HepG2 (cell line): ENCODE data around the gene FTL. TPM values are rescaled to one million over a fixed set of nuclear protein-coding genes. Genes with fewer than 3 reads are reported as not detected.
A peak's percentile ranks its signal among the peaks of the same experiment; 100 is the strongest.

ENCODE experiments used
- ATF4 ChIP-seq, 2 experiments: fragments of 450-650 bp in 1 of 2; sonication (generic) in 1 of 2; formaldehyde crosslinking; IDR thresholded peaks; 2 replicates each; pipeline versions ENCODE4 v1.5.0 to v1.8.0; 2020 to 2022; ENCODE audit warnings: mild to moderate bottlenecking in 1 of 2, missing genetic modification reagents in 1 of 2
- DR1 ChIP-seq: sonication (generic); formaldehyde crosslinking; IDR thresholded peaks from 2 replicates; pipeline ENCODE4 v1.8.0; 2021; ENCODE audit warnings: mild to moderate bottlenecking, missing genetic modification reagents, inconsistent platforms
- JUNB ChIP-seq: sonication (generic); formaldehyde crosslinking; IDR thresholded peaks from 2 replicates; pipeline ENCODE4 v1.8.0; 2022; ENCODE audit warnings: missing genetic modification reagents, mild to moderate bottlenecking, borderline replicate concordance
- KIAA2018 ChIP-seq: sonication (generic); formaldehyde crosslinking; IDR thresholded peaks from 2 replicates; pipeline ENCODE4 v1.5.0; 2020; ENCODE audit warnings: mild to moderate bottlenecking, missing genetic modification reagents, borderline replicate concordance
- MTF2 ChIP-seq: sonication (generic); formaldehyde crosslinking; IDR thresholded peaks from 2 replicates; pipeline ENCODE4 v1.5.0; 2020; ENCODE audit warnings: missing genetic modification reagents, borderline replicate concordance
- NBN ChIP-seq: fragments of 450-650 bp; conservative IDR thresholded peaks from 2 replicates; pipeline ENCODE4 v1.6.1; 2017
- SALL1 ChIP-seq: sonication (generic); formaldehyde crosslinking; IDR thresholded peaks from 2 replicates; pipeline ENCODE4 v1.8.0; 2022; ENCODE audit warnings: mild to moderate bottlenecking, missing genetic modification reagents
- SP1 ChIP-seq, 2 experiments: fragments of 450-650 bp in 1 of 2; sonication (generic) in 1 of 2; formaldehyde crosslinking in 1 of 2; IDR thresholded peaks; 2 replicates each; pipeline versions ENCODE4 v1.4.0 to v1.6.1; 2016 to 2020; ENCODE audit warnings: missing genetic modification reagents in 1 of 2
- SRSF4 ChIP-seq: fragments of 200-400 bp; formaldehyde crosslinking; IDR thresholded peaks from one replicate; pipeline ENCODE4 v1.6.1; 2018; ENCODE audit warnings: mild to moderate bottlenecking, low read depth, low read length, moderate library complexity; ENCODE audit not compliant: poor library complexity, severe bottlenecking
- SUZ12 ChIP-seq: fragments of 150-350 bp; IDR thresholded peaks from 2 replicates; pipeline ENCODE4 v1.6.1; 2014; ENCODE audit warnings: low read depth, low read length
- TBL1XR1 ChIP-seq: fragments of 150-350 bp; IDR thresholded peaks from 2 replicates; pipeline ENCODE4 v1.6.1; 2014; ENCODE audit warnings: borderline replicate concordance, low read length; ENCODE audit not compliant: partially characterized antibody
- TMF1 ChIP-seq: sonication (generic); formaldehyde crosslinking; IDR thresholded peaks from 2 replicates; pipeline ENCODE4 v1.8.1; 2022; ENCODE audit warnings: low read depth, missing genetic modification reagents
- ZBTB8A ChIP-seq: sonication (generic); formaldehyde crosslinking; IDR thresholded peaks from 2 replicates; pipeline ENCODE4 v1.4.0; 2020; ENCODE audit warnings: mild to moderate bottlenecking, low read depth, missing genetic modification reagents, borderline replicate concordance
- ZNF329 ChIP-seq: sonication (generic); formaldehyde crosslinking; IDR thresholded peaks from 2 replicates; pipeline ENCODE4 v1.9.0; 2021; ENCODE audit warnings: low read depth, mild to moderate bottlenecking, missing genetic modification reagents
- ZNF337 ChIP-seq: sonication (generic); formaldehyde crosslinking; IDR thresholded peaks from 2 replicates; pipeline ENCODE4 v1.5.1; 2020; ENCODE audit warnings: missing genetic modification reagents, low read depth, mild to moderate bottlenecking, borderline replicate concordance
- ZNF44 ChIP-seq: sonication (generic); formaldehyde crosslinking; IDR thresholded peaks from 2 replicates; pipeline ENCODE4 v1.5.1; 2020; ENCODE audit warnings: mild to moderate bottlenecking, missing genetic modification reagents
- ZNF749 ChIP-seq: sonication (generic); formaldehyde crosslinking; IDR thresholded peaks from 2 replicates; pipeline ENCODE4 v1.8.0; 2022; ENCODE audit warnings: mild to moderate bottlenecking, missing genetic modification reagents, moderate library complexity, borderline replicate concordance
- ZNF784 ChIP-seq: sonication (generic); formaldehyde crosslinking; IDR thresholded peaks from 2 replicates; pipeline ENCODE4 v1.5.1; 2020; ENCODE audit warnings: missing genetic modification reagents, mild to moderate bottlenecking, borderline replicate concordance
- ZNF839 ChIP-seq: sonication (generic); formaldehyde crosslinking; IDR thresholded peaks from 2 replicates; pipeline ENCODE4 v1.4.0; 2020; ENCODE audit warnings: missing genetic modification reagents, mild to moderate bottlenecking, borderline replicate concordance
- ZNF878 ChIP-seq: sonication (generic); formaldehyde crosslinking; IDR thresholded peaks from 2 replicates; pipeline ENCODE4 v1.8.1; 2023; ENCODE audit warnings: mild to moderate bottlenecking, missing genetic modification reagents, moderate library complexity
- ZNF879 ChIP-seq: sonication (generic); formaldehyde crosslinking; IDR thresholded peaks from 2 replicates; pipeline ENCODE4 v1.8.1; 2023; ENCODE audit warnings: missing genetic modification reagents
- polyA plus RNA-seq, 8 experiments: library from polyadenylated mRNA; depleted of rRNA in 3 of 8; stranded (reverse) in 7 of 8; unstranded in 1 of 8; fragments of >200 nt; fragmentation: Illumina TruSeq in 4 of 8; extraction: Trizol in 4 of 8; gene quantifications; 2 replicates each; pipeline versions ENCODE4 v1.2.1 to v1.2.3, GENCODE V29; 2011 to 2016; ENCODE audit warnings: low read depth in 4 of 8, missing spikeins in 1 of 8, mixed read lengths in 1 of 8; ENCODE audit not compliant: insufficient read depth in 1 of 8
- total RNA-seq, 5 experiments: library from RNA; depleted of rRNA; stranded (reverse); fragments of >200 nt; fragmentation: Illumina TruSeq; extraction: Trizol; gene quantifications; 2 replicates each; pipeline ENCODE4 v1.2.3, GENCODE V29; 2016; ENCODE audit warnings: low read depth in 1 of 5

FTL gene
- total and polyA plus RNA-seq, 2 of the 13 experiments (the other 11 are each of a cell fraction or from before 2014, with no cell fraction given) = 2,721 to 8,800 TPM

- TF ChIP-seq JUNB (no peak), TMF1 (CRISPR knock-in tag) (no peak), ZNF44 (0 out of 2 replicates have a peak, but pooled peaks have one; percentile 17), ZNF337 (CRISPR knock-in tag) (no peak), SUZ12 (no peak), ZNF879 (CRISPR knock-in tag) (no peak), SP1 (IDR thresholded peaks at IDR 0.05) (no peak), SP1 (CRISPR knock-in tag; IDR thresholded peaks at IDR 0.05) (peak; percentile 61; the same call in 1 of the 2 replicates), ZNF784 (no peak), KIAA2018 (no peak), ZBTB8A (CRISPR knock-in tag) (no peak), MTF2 (no peak), TBL1XR1 (no peak), SALL1 (CRISPR knock-in tag) (peak; percentile 14; the same call in 1 of the 2 replicates), DR1 (CRISPR knock-in tag) (no peak), NBN (no peak), SRSF4 (no peak), ZNF839 (CRISPR knock-in tag) (no peak), ZNF329 (CRISPR knock-in tag) (no peak), ZNF749 (CRISPR knock-in tag) (no peak), ZNF878 (CRISPR knock-in tag) (no peak), ATF4 (CRISPR knock-in tag; IDR thresholded peaks at IDR 0.05) (no peak)
These were observed 31.7 kb upstream of the FTL start, which contains the start of gene DHDH (continued) for GRCh38 chr19:48933382-48933932.
